K562 (cell line): ENCODE data around the gene SNTG2. TPM values are rescaled to one million over a fixed set of nuclear protein-coding genes. Genes with fewer than 3 reads are reported as not detected.

Source experiments
- ATAC-seq: fragments of 200-7000 bp; cut with Tn5 transposase; 3 replicates; pipeline ENCODE4 v1.9.1; 2020; ENCODE audit warnings: moderate library complexity
- BruUV-seq: library from RNA; stranded (reverse); fragments of 400-500 nt; replicated peaks from 2 replicates; lab custom pipeline; 2021; lab: Mats Ljungman, UMichigan
- CTCF ChIA-PET: fragments of 300-600 bp; formaldehyde crosslinking; extraction: SDS; loops from one replicate; lab custom pipeline; 2021; ENCODE audit warnings: low intra/inter-chr PET ratio; lab: Yijun Ruan, JAX
- POLR2A ChIA-PET: fragments of 300-600, 350-650 bp; sonication (Branson Sonifier 250); formaldehyde crosslinking; extraction: SDS; loops from one replicate; lab custom pipeline; 2021; ENCODE audit warnings: antibody characterized with exemption, inconsistent platforms; lab: Yijun Ruan, JAX
- DNase-seq, 4 experiments: peaks; one replicate each; pipeline versions ENCODE4 v3.0.0 to v3.0.0-alpha.2; 2011 to 2018; ENCODE audit warnings: low spot score in 3 of 4, mixed read lengths in 3 of 4; ENCODE audit errors: extremely low read depth in 1 of 4
- FAIRE-seq: peaks from 2 replicates; lab custom pipeline; 2011; peaks lifted over from hg19 to GRCh38; lab: Jason Lieb, UNC
- H2AFZ ChIP-seq: 2 replicates; pipeline ENCODE4 v1.6.0; 2011; ENCODE audit warnings: low read depth, low read length, control low read depth, inconsistent platforms
- H3K27ac ChIP-seq: fragments of 200-600 bp; 3 replicates; pipeline ENCODE4 v1.8.0; 2011; ENCODE audit warnings: low read depth, mild to moderate bottlenecking, control low read depth, inconsistent platforms, low read length, moderate library complexity, mixed read lengths; ENCODE audit errors: extremely low read depth
- H3K27me3 ChIP-seq, 2 experiments: fragments of 300-600 bp in 1 of 2; 2 replicates in 1 of 2; 3 replicates in 1 of 2; pipeline versions ENCODE4 v1.6.0 to v1.8.0; 2011; ENCODE audit warnings: inconsistent platforms in 2 of 2, low read length in 2 of 2, mild to moderate bottlenecking in 1 of 2, mixed read lengths in 1 of 2, moderate library complexity in 1 of 2; ENCODE audit not compliant: control insufficient read depth in 2 of 2, insufficient read depth in 2 of 2
- H3K36me3 ChIP-seq: fragments of 300-600 bp; 3 replicates; pipeline ENCODE4 v1.8.0; 2011; ENCODE audit warnings: mild to moderate bottlenecking, low read length, inconsistent platforms; ENCODE audit not compliant: control insufficient read depth, insufficient read depth
- H3K4me1 ChIP-seq, 2 experiments: fragments of 200-600 bp in 1 of 2; replicated peaks in 1 of 2; 2 replicates in 1 of 2; 3 replicates in 1 of 2; pipeline versions ENCODE4 v1.5.1 to v1.8.0; 2011; ENCODE audit warnings: inconsistent platforms in 2 of 2, low read length in 2 of 2, mild to moderate bottlenecking in 1 of 2, mixed read lengths in 1 of 2, moderate library complexity in 1 of 2; ENCODE audit not compliant: control insufficient read depth in 2 of 2, insufficient read depth in 2 of 2
- H3K4me2 ChIP-seq: 2 replicates; pipeline ENCODE4 v1.6.1; 2011; ENCODE audit warnings: low read length, control low read depth, inconsistent platforms, mixed read lengths; ENCODE audit not compliant: insufficient read depth
- H3K4me3 ChIP-seq: fragments of 200-600 bp; sonication (generic), shearing (Covaris generic); 2 replicates; pipeline ENCODE4 v1.5.1; 2016; ENCODE audit warnings: control low read depth, inconsistent platforms
- H3K79me2 ChIP-seq: fragments of 200-600 bp; 3 replicates; pipeline ENCODE4 v1.8.0; 2011; ENCODE audit warnings: low read length, inconsistent platforms; ENCODE audit not compliant: control insufficient read depth, insufficient read depth
- H3K9ac ChIP-seq, 2 experiments: 2 replicates each; pipeline versions ENCODE4 v1.6.0 to v1.6.1; 2011; ENCODE audit warnings: low read depth in 2 of 2, low read length in 2 of 2, control low read depth in 1 of 2, inconsistent platforms in 1 of 2, mild to moderate bottlenecking in 1 of 2, mixed read lengths in 1 of 2; ENCODE audit not compliant: insufficient read depth in 1 of 2
- H3K9me1 ChIP-seq: one replicate; pipeline ENCODE4 v1.6.0; 2011; ENCODE audit warnings: inconsistent platforms, mild to moderate bottlenecking, low read length, moderate library complexity; ENCODE audit not compliant: control insufficient read depth, insufficient read depth
- H3K9me3 ChIP-seq: replicated peaks from 2 replicates; pipeline ENCODE4 v1.5.1; 2011; ENCODE audit warnings: low read depth, low read length, inconsistent platforms; ENCODE audit not compliant: control insufficient read depth, insufficient read depth
- H4K20me1 ChIP-seq: replicated peaks from 2 replicates; pipeline ENCODE4 v1.6.1; 2011; ENCODE audit warnings: low read length, inconsistent platforms, mixed read lengths; ENCODE audit not compliant: control insufficient read depth, insufficient read depth
- BMI1 ChIP-seq: fragments of 150-350 bp; IDR thresholded peaks from 2 replicates; pipeline ENCODE4 v1.6.1; 2014; ENCODE audit warnings: low read length
- E2F1 ChIP-seq: sonication (generic); formaldehyde crosslinking; IDR thresholded peaks from 2 replicates; pipeline ENCODE4 v1.8.1; 2023; ENCODE audit warnings: mild to moderate bottlenecking, missing genetic modification reagents, moderate library complexity
- FOXK1 ChIP-seq: sonication (generic); formaldehyde crosslinking; IDR thresholded peaks from 2 replicates; pipeline ENCODE4 v1.8.0; 2022; ENCODE audit warnings: missing genetic modification reagents, mild to moderate bottlenecking, borderline replicate concordance
- L3MBTL2 ChIP-seq: fragments of 450-650 bp; IDR thresholded peaks from 2 replicates; pipeline ENCODE4 v1.6.1; 2016; ENCODE audit warnings: mild to moderate bottlenecking, moderate library complexity
- MTA2 ChIP-seq: fragments of 450-650 bp; IDR thresholded peaks from 2 replicates; pipeline ENCODE4 v1.6.1; 2016; ENCODE audit warnings: low read depth
- POLR3A ChIP-seq: IDR thresholded peaks from 2 replicates; pipeline ENCODE4 v1.6.1; 2011; ENCODE audit warnings: borderline replicate concordance, mild to moderate bottlenecking, moderate library complexity; ENCODE audit not compliant: insufficient read length, insufficient read depth; ENCODE audit errors: extremely low read depth
- ZNF766 ChIP-seq: fragments of 200-800 bp; sonication (Bioruptor generic); conservative IDR thresholded peaks from 2 replicates; pipeline ENCODE4 v1.6.1; 2016; ENCODE audit warnings: missing genetic modification characterization, missing compliant biosample characterization
- WGBS: fragments of 100-300 bp; shearing (Covaris generic); methylation state at CpG from one replicate; pipeline ENCODE4 v1.1.6; 2016; ENCODE audit warnings: low coverage, mixed read lengths; ENCODE audit not compliant: insufficient coverage; ENCODE audit errors: missing lambda C conversion rate; 5-methylcytosine and 5-hydroxymethylcytosine counted together
- in situ Hi-C: fragments of 300-500 bp; cut with MboI; formaldehyde crosslinking; loops from 4 replicates; pipeline ENCODE4 v1.15.0; 2018; ENCODE audit warnings: inconsistent platforms, mixed read lengths
- intact Hi-C: fragments of 100-400 bp; cut with micrococcal nuclease; formaldehyde crosslinking; loops from 2 replicates; pipeline ENCODE4 v1.14.2; 2022
- polyA plus RNA-seq, 8 experiments: library from polyadenylated mRNA; depleted of rRNA in 4 of 8; stranded (reverse) in 5 of 8; unstranded in 3 of 8; fragments of >200 nt; fragmentation: Nextera tagmentation in 2 of 8; fragmentation: Illumina TruSeq in 1 of 8; extraction: Ambion mirVana in 2 of 8; extraction: Trizol in 1 of 8; gene quantifications; 2 replicates each; pipeline versions ENCODE4 v1.2.1 to v1.2.3, GENCODE V29; 2011 to 2014; ENCODE audit warnings: inconsistent platforms in 1 of 8, missing spikeins in 1 of 8
- total RNA-seq, 7 experiments: library from RNA; depleted of rRNA in 6 of 7; stranded (reverse); fragments of >200 nt in 6 of 7; fragmentation: Illumina TruSeq in 2 of 7; extraction: Trizol in 2 of 7; gene quantifications; 2 replicates each; pipeline versions ENCODE4 v1.2.1 to v1.2.3, GENCODE V29; 2011 to 2021; ENCODE audit warnings: low replicate concordance in 1 of 7

The SNTG2 gene
- total and polyA plus RNA-seq, 9 of the 15 experiments (the other 6 are each of a cell fraction or from before 2014, with no cell fraction given): not detected

GRCh38 chr2:915979-916378, 34.7 kb upstream of the SNTG2 start (continued):
- TF ChIP-seq E2F1 (CRISPR knock-in tag) (no peak), BMI1 (no peak), MTA2 (no peak)

GRCh38 chr2:916935-917334, 33.7 kb upstream of the SNTG2 start:
- POLR2A ChIA-PET: no interaction called here
- H3K27ac ChIP-seq: no peak overlapping the region
- no peaks in the 10 kb centered on the region for H3K9me1 ChIP-seq
- intact Hi-C loops: no loop called here
- no peak overlapping the region for H2AFZ ChIP-seq
- no peaks in the 10 kb centered on the region for H3K9me3 ChIP-seq
- no peak overlapping the region for H3K4me3 ChIP-seq
- no peaks in the 10 kb centered on the region for H3K36me3 ChIP-seq
- H3K9ac ChIP-seq: no peak overlapping the region
- FAIRE-seq: no peak
- DNase-seq: no peak
- WGBS: 8% methylated on average over 3 of the region's 7 CpGs
- in situ Hi-C loops: no loop called here
- ATAC-seq: no peak
- no TSS peak for BruUV-seq
- H3K79me2 ChIP-seq: no peaks in the 10 kb centered on the region
- H3K4me2 ChIP-seq: no peak overlapping the region
- peaks cover 0 to 24% of the 10 kb centered on the region in 2 experiments; a peak in 4 of 5 replicates for H3K27me3 ChIP-seq
- CTCF ChIA-PET: no interaction called here
- no peak for TF ChIP-seq ZNF766 (CRISPR knock-in tag)
- TF ChIP-seq L3MBTL2: no peak
- TF ChIP-seq POLR3A: no peak
- no peak for TF ChIP-seq FOXK1
- no peaks in the 10 kb centered on the region for H4K20me1 ChIP-seq
- H3K4me1 ChIP-seq: no peaks in the 10 kb centered on the region
